Effector memory CD4-positive, alpha-beta T cell (primary cell): ENCODE data around the gene TNS3.

Experiments
- DNase-seq, 3 donors: peaks; one replicate each; pipeline ENCODE4 v3.0.0-alpha.2; 2020
- H3K27ac ChIP-seq: 2 replicates; pipeline ENCODE4 v1.7.0; 2013; ENCODE audit warnings: mild to moderate bottlenecking, low read length, moderate library complexity; ENCODE audit not compliant: insufficient read depth, poor library complexity, severe bottlenecking
- H3K27me3 ChIP-seq: replicated peaks from 2 replicates; pipeline ENCODE4 v1.7.0; 2013; ENCODE audit warnings: mild to moderate bottlenecking, low read length; ENCODE audit not compliant: insufficient read depth, control insufficient read depth, poor library complexity, severe bottlenecking
- H3K36me3 ChIP-seq: 2 replicates; pipeline ENCODE4 v1.7.0; 2013; ENCODE audit warnings: mild to moderate bottlenecking, low read length, moderate library complexity; ENCODE audit not compliant: control insufficient read depth, insufficient read depth
- H3K4me1 ChIP-seq: 2 replicates; pipeline ENCODE4 v1.7.0; 2013; ENCODE audit warnings: low read length, mild to moderate bottlenecking; ENCODE audit not compliant: control insufficient read depth, insufficient read depth, poor library complexity, severe bottlenecking
- H3K4me3 ChIP-seq: 2 replicates; pipeline ENCODE4 v1.7.0; 2013; ENCODE audit warnings: low read length, low read depth, mild to moderate bottlenecking; ENCODE audit not compliant: insufficient read depth, poor library complexity, severe bottlenecking
- H3K9me3 ChIP-seq: 2 replicates; pipeline ENCODE4 v1.7.0; 2013; ENCODE audit warnings: mild to moderate bottlenecking, low read length, moderate library complexity; ENCODE audit not compliant: control insufficient read depth

Gene TNS3

DNA sequence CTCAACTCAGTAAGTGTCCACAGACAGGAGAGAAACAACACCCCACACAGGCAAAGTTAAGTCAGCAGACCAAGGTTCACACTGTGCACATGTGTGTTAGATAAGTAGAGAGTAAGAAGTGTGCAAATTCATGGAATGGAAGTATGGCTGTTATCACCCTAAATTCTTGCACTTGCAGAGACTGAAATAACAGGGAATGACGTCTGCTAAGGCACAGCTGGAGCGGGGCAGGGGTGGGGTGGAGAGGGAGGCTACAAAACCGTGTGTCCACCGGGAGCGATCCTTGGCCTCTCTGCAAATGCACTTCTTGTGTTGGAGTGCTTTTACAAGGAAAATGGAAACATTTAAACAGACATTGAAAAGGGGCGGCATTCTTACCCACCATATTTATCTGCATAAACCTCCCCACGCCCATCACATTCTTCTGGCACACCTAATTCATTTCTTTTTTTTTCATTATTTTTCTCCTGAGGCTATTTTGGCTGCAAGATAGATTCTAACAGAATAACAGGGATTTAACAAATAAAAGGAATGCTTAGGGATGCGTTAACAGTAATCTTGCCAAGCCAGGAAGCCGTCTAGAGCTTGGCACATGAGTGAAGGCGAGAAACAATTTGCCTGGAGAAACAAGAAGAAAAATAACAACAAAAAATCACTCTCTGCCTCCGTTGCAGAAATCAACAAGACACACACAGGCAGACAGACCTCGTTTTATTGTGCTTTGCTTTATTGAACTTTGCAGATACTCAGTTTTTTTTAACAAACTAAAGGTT, 30.1 kb downstream of the TNS3 start:
- H3K4me1 ChIP-seq, result no peaks in the 10 kb centered on the region
- no peak overlapping the region for H3K27ac ChIP-seq
- no peak for DNase-seq
- no peak overlapping the region for H3K4me3 ChIP-seq
- no peaks in the 10 kb centered on the region for H3K9me3 ChIP-seq
- H3K27me3 ChIP-seq, result no peaks in the 10 kb centered on the region
- no peaks in the 10 kb centered on the region for H3K36me3 ChIP-seq

GRCh38 chr7:47550788-47551470, 31.0 kb downstream of the TNS3 start:
- Histone ChIP-seq H3K27me3 (no peaks in the 10 kb centered on the region), H3K4me1 (no peaks in the 10 kb centered on the region), H3K4me3 (no peak overlapping the region), H3K27ac (no peak overlapping the region), H3K9me3 (no peaks in the 10 kb centered on the region), H3K36me3 (no peaks in the 10 kb centered on the region)
- no peak for DNase-seq

- Histone ChIP-seq H3K36me3 (no peaks in the 10 kb centered on the region), H3K4me3 (no peak overlapping the region), H3K9me3 (no peaks in the 10 kb centered on the region), H3K27me3 (no peaks in the 10 kb centered on the region), H3K27ac (no peak overlapping the region), H3K4me1 (no peaks in the 10 kb centered on the region)
- no peak for DNase-seq
These were observed 32.0 kb downstream of the TNS3 start for GRCh38 chr7:47549916-47550315.

- DNase-seq, result no peak
- H3K27ac ChIP-seq, result no peak overlapping the region
- H3K4me3 ChIP-seq, result no peak overlapping the region
- no peaks in the 10 kb centered on the region for H3K27me3 ChIP-seq
- no peaks in the 10 kb centered on the region for H3K4me1 ChIP-seq
- no peaks in the 10 kb centered on the region for H3K9me3 ChIP-seq
- H3K36me3 ChIP-seq, result no peaks in the 10 kb centered on the region
These were observed 32.5 kb downstream of the TNS3 start for GRCh38 chr7:47549397-47549796.

- Histone ChIP-seq H3K4me3 (no peak overlapping the region), H3K36me3 (no peaks in the 10 kb centered on the region), H3K27me3 (no peaks in the 10 kb centered on the region)
These were observed 33.4 kb downstream of the TNS3 start for GRCh38 chr7:47548546-47548945.

DNA sequence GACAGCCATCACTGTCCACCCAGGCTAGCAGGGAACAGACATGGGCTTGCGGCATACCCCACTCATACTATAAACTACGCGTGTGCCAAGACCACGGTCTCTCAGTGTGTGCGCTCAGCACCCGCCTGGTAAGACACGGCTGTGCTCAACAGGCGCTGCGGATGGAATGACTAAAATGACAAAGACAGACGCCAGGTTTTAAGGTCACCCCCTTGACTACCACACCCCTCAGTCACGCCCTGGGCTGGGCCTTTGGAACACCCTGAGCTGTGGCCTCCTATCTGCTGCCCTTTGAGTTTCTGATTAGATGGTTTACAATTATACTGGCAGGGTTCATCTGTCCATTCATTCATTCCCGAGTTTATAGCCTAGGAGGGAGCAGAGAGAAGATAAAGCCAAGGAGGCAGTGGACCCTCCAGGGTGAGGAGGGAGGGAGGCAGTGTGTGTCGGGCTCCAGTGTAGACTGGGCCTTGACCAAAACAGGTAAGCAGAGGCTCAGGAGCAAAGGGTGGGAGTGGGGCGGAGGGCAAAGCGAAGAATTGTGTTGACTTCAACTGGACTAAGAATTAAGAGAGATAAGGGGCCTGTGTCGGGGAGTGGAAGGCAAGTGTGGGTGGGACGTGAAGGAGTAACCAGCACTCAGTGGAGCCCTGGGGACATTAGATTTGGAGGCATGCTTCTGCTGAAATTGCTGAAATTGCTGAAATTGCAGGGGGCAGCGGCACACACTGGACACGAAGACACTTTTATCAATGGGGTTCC, 35.0 kb downstream of the TNS3 start:
- Histone ChIP-seq H3K36me3 (no peaks in the 10 kb centered on the region), H3K27me3 (no peaks in the 10 kb centered on the region), H3K9me3 (no peaks in the 10 kb centered on the region), H3K4me3 (no peak overlapping the region), H3K4me1 (no peaks in the 10 kb centered on the region), H3K27ac (no peak overlapping the region)
- no peak for DNase-seq

More at GRCh38 chr7:47548546-47548945, 33.4 kb downstream of the TNS3 start:
- Histone ChIP-seq H3K27ac (no peak overlapping the region), H3K4me1 (no peaks in the 10 kb centered on the region), H3K9me3 (no peaks in the 10 kb centered on the region)
- no peak for DNase-seq

GRCh38 chr7:47546171-47546570, 35.7 kb downstream of the TNS3 start:
- Histone ChIP-seq H3K4me3 (no peak overlapping the region), H3K4me1 (no peaks in the 10 kb centered on the region), H3K9me3 (no peaks in the 10 kb centered on the region), H3K27ac (no peak overlapping the region), H3K27me3 (no peaks in the 10 kb centered on the region), H3K36me3 (no peaks in the 10 kb centered on the region)
- DNase-seq, result no peak

- DNase-seq, result no peak
- Histone ChIP-seq H3K27me3 (no peaks in the 10 kb centered on the region), H3K9me3 (no peaks in the 10 kb centered on the region), H3K4me1 (no peaks in the 10 kb centered on the region), H3K36me3 (no peaks in the 10 kb centered on the region), H3K4me3 (no peak overlapping the region), H3K27ac (no peak overlapping the region)
These were observed 37.5 kb downstream of the TNS3 start for GRCh38 chr7:47544416-47544815.

- Histone ChIP-seq H3K27me3 (no peaks in the 10 kb centered on the region), H3K9me3 (no peaks in the 10 kb centered on the region), H3K4me3 (no peak overlapping the region), H3K4me1 (no peaks in the 10 kb centered on the region), H3K36me3 (no peaks in the 10 kb centered on the region), H3K27ac (no peak overlapping the region)
- DNase-seq, result no peak
These were observed 38.2 kb downstream of the TNS3 start for GRCh38 chr7:47543714-47544113.

DNA sequence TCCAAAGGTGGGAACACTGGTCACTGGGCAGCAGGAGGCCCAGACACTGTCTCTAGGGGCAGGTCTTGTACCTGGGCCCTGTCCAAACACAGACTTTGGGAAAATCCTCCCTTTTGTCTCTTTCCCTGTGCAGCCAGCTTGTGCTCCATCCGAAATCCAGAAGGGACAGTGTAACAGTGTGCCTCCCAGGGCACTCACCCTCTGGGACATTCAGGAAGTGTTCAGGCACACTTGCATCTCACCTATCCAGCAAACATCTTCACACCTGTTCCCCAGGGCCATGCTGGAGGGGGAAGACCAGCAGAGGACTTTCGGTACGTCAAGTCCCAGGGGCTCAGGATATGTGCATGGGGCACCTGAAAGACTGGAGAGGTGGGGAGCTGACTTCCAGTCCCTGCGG, 38.9 kb downstream of the TNS3 start:
- DNase-seq, result no peak
- Histone ChIP-seq H3K4me1 (no peaks in the 10 kb centered on the region), H3K4me3 (no peak overlapping the region), H3K9me3 (no peaks in the 10 kb centered on the region), H3K27me3 (no peaks in the 10 kb centered on the region), H3K36me3 (no peaks in the 10 kb centered on the region), H3K27ac (no peak overlapping the region)
